Mesendoderm (in vitro differentiated cells): ENCODE results near the gene SLC4A8.

Experiments used
- DNase-seq: peaks from one replicate; pipeline ENCODE4 v3.0.0; 2013
- H2AK5ac ChIP-seq: 2 replicates; pipeline ENCODE4 v1.6.1; 2013; ENCODE audit warnings: low read length, inconsistent platforms
- H2BK120ac ChIP-seq: 2 replicates; pipeline ENCODE4 v1.6.1; 2013; ENCODE audit warnings: low read depth, mild to moderate bottlenecking, low read length, moderate library complexity, mixed read lengths
- H2BK15ac ChIP-seq: replicated peaks from 2 replicates; pipeline ENCODE4 v1.6.1; 2013; ENCODE audit warnings: low read depth, mild to moderate bottlenecking, moderate library complexity
- H2BK5ac ChIP-seq: 2 replicates; pipeline ENCODE4 v1.6.1; 2013; ENCODE audit warnings: low read length, inconsistent platforms
- H3K18ac ChIP-seq: 2 replicates; pipeline ENCODE4 v1.6.1; 2013; ENCODE audit warnings: mild to moderate bottlenecking, low read length, mixed read lengths
- H3K23ac ChIP-seq: one replicate; pipeline ENCODE4 v1.6.1; 2013; ENCODE audit warnings: low read length
- H3K27ac ChIP-seq: 2 replicates; pipeline ENCODE4 v1.5.1; 2013; ENCODE audit warnings: low read depth, mild to moderate bottlenecking, inconsistent platforms, low read length, moderate library complexity
- H3K27me3 ChIP-seq: 2 replicates; pipeline ENCODE4 v1.6.1; 2013; ENCODE audit warnings: low read length, control low read depth, mild to moderate bottlenecking, inconsistent platforms; ENCODE audit not compliant: insufficient read depth, poor library complexity
- H3K36me3 ChIP-seq: 2 replicates; pipeline ENCODE4 v1.6.1; 2013; ENCODE audit warnings: low read length, inconsistent platforms; ENCODE audit not compliant: control insufficient read depth, insufficient read depth
- H3K4ac ChIP-seq: one replicate; pipeline ENCODE4 v1.6.1; 2013; ENCODE audit warnings: low read depth, mild to moderate bottlenecking, low read length, moderate library complexity
- H3K4me1 ChIP-seq: 2 replicates; pipeline ENCODE4 v1.6.1; 2013; ENCODE audit warnings: low read depth, low read length, inconsistent platforms; ENCODE audit not compliant: control insufficient read depth
- H3K4me2 ChIP-seq: 2 replicates; pipeline ENCODE4 v1.6.1; 2013; ENCODE audit warnings: low read length
- H3K4me3 ChIP-seq: 2 replicates; pipeline ENCODE4 v1.5.1; 2013; ENCODE audit warnings: mild to moderate bottlenecking, low read length
- H3K56ac ChIP-seq: one replicate; pipeline ENCODE4 v1.6.1; 2013; ENCODE audit warnings: low read length
- H3K79me1 ChIP-seq: 2 replicates; pipeline ENCODE4 v1.6.1; 2013; ENCODE audit warnings: low read length, inconsistent platforms
- H3K79me2 ChIP-seq: 2 replicates; pipeline ENCODE4 v1.6.1; 2013; ENCODE audit warnings: mild to moderate bottlenecking, low read length; ENCODE audit not compliant: control insufficient read depth, insufficient read depth
- H3K9ac ChIP-seq: 2 replicates; pipeline ENCODE4 v1.6.1; 2013; ENCODE audit warnings: low read length, inconsistent platforms
- H4K5ac ChIP-seq: one replicate; pipeline ENCODE4 v1.6.1; 2013; ENCODE audit warnings: low read length
- H4K8ac ChIP-seq: one replicate; pipeline ENCODE4 v1.6.1; 2013; ENCODE audit warnings: low read depth, mild to moderate bottlenecking, control low read depth, low read length, moderate library complexity
- WGBS: extraction: QIAGEN DNeasy Blood & Tissue Kit; methylation state at CpG from one replicate; pipeline ENCODE4 v1.1.7; 2013; ENCODE audit warnings: low lambda C conversion rate, missing lambda C conversion rate; ENCODE audit not compliant: insufficient coverage; ENCODE audit errors: extremely low coverage; 5-methylcytosine and 5-hydroxymethylcytosine counted together

The SLC4A8 gene

GRCh38 chr12:51392556-51393237 lies 31.9 kb upstream of the SLC4A8 start:
- H3K36me3 ChIP-seq: no peaks in the 10 kb centered on the region

DNA sequence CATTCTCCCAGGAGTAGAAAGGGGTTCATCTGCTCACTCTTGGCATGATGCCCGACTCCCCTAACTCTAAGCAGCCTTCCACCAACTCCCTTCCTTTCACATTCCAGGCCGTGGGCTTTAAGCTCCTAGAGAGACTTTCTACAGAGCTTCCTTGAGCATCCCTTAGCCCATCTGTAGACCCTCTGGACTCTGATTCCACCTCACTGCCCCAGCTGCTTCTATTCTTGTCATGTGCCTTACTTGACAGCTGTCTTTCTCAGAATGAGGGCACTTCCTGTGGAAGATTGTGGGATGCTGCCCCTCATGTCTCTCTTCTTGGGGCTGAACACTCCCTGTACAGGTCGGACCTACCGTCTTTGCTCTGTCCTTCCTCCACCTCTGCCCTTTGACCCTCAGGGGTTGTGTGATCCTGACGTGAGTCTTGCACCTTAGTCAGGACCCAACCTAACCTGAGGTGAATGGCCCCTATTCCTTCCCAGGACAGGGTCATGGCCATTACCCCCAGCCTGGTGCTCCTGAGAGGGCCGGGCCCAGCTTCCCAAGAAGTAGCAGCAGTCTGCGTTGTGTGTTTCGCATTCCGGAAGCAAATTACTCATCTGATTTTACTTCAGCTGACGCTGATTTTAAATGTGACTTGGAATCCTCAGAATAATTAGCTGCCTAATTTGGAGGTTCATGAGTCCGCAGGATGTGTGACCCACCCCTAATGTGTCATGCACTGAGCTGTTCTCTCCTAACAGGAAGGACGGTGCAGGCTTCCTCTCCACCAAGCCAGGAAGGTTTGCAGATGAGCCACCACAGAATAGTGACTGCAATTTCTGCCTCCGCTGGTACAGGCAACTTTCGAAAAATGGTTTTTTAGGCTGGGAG lies 30.7 kb upstream of the SLC4A8 start:
- no peak overlapping the region for H4K5ac ChIP-seq
- H3K4ac ChIP-seq: no peak overlapping the region
- no peak overlapping the region for H2AK5ac ChIP-seq
- no peaks in the 10 kb centered on the region for H3K79me1 ChIP-seq
- H3K23ac ChIP-seq: peak overlapping the region; percentile 19
- H3K4me1 ChIP-seq: peaks cover 10% of the 10 kb centered on the region
- WGBS: no CpG with 5 or more reads among the region's 14 CpGs
- H3K27me3 ChIP-seq: no peaks in the 10 kb centered on the region
- no peak overlapping the region for H2BK120ac ChIP-seq
- no peak overlapping the region for H3K27ac ChIP-seq
- DNase-seq: no peak
- no peak overlapping the region for H4K8ac ChIP-seq
- no peak overlapping the region for H2BK5ac ChIP-seq
- H3K18ac ChIP-seq: no peak overlapping the region
- H2BK15ac ChIP-seq: no peak overlapping the region
- H3K36me3 ChIP-seq: no peaks in the 10 kb centered on the region
- H3K4me2 ChIP-seq: no peak overlapping the region
- no peaks in the 10 kb centered on the region for H3K79me2 ChIP-seq
- H3K9ac ChIP-seq: no peak overlapping the region
- no peak overlapping the region for H3K56ac ChIP-seq
- no peak overlapping the region for H3K4me3 ChIP-seq

More at GRCh38 chr12:51392556-51393237, 31.9 kb upstream of the SLC4A8 start:
- Histone ChIP-seq H3K4me2 (peak overlapping the region; percentile 26), H3K27ac (no peak overlapping the region), H3K4me3 (no peak overlapping the region), H3K79me1 (no peaks in the 10 kb centered on the region), H2BK120ac (no peak overlapping the region), H3K4ac (no peak overlapping the region), H3K23ac (no peak overlapping the region), H3K79me2 (no peaks in the 10 kb centered on the region), H4K5ac (no peak overlapping the region), H3K56ac (peak overlapping the region; percentile 64), H3K9ac (peak overlapping the region; percentile 30), H3K4me1 (peaks cover 21% of the 10 kb centered on the region), H3K27me3 (no peaks in the 10 kb centered on the region), H2BK5ac (no peak overlapping the region), H2AK5ac (no peak overlapping the region), H4K8ac (no peak overlapping the region), H2BK15ac (no peak overlapping the region), H3K18ac (no peak overlapping the region)
- WGBS: no CpG with 5 or more reads among the region's 22 CpGs
- DNase-seq: peak; percentile 81

GRCh38 chr12:51395283-51396230 lies 29.1 kb upstream of the SLC4A8 start:
- Histone ChIP-seq H3K27me3 (no peaks in the 10 kb centered on the region), H3K56ac (peak overlapping the region; percentile 42), H3K4ac (no peak overlapping the region), H3K27ac (no peak overlapping the region), H2BK120ac (no peak overlapping the region), H3K79me1 (no peaks in the 10 kb centered on the region), H2BK15ac (no peak overlapping the region), H2AK5ac (no peak overlapping the region), H3K18ac (peak overlapping the region; percentile 78), H3K4me1 (peaks cover 10% of the 10 kb centered on the region), H3K79me2 (no peaks in the 10 kb centered on the region), H3K9ac (no peak overlapping the region), H4K8ac (no peak overlapping the region), H3K4me3 (no peak overlapping the region), H4K5ac (no peak overlapping the region), H3K23ac (no peak overlapping the region), H2BK5ac (peak overlapping the region; percentile 8), H3K4me2 (no peak overlapping the region), H3K36me3 (no peaks in the 10 kb centered on the region)
- WGBS: no CpG with 5 or more reads among the region's 8 CpGs
- peak; percentile 93 for DNase-seq

- Histone ChIP-seq H3K27me3 (no peaks in the 10 kb centered on the region), H2BK15ac (no peak overlapping the region), H3K27ac (no peak overlapping the region), H3K9ac (no peak overlapping the region), H3K36me3 (no peaks in the 10 kb centered on the region), H3K79me1 (no peaks in the 10 kb centered on the region), H3K23ac (no peak overlapping the region), H4K8ac (no peak overlapping the region), H3K56ac (no peak overlapping the region), H3K4me2 (no peak overlapping the region), H2AK5ac (no peak overlapping the region), H3K18ac (no peak overlapping the region), H2BK120ac (no peak overlapping the region), H3K4me1 (peaks cover 7% of the 10 kb centered on the region), H4K5ac (no peak overlapping the region), H2BK5ac (no peak overlapping the region), H3K4me3 (no peak overlapping the region), H3K79me2 (no peaks in the 10 kb centered on the region), H3K4ac (no peak overlapping the region)
- no peak for DNase-seq
- WGBS: no CpG with 5 or more reads among the region's 4 CpGs
Observed at GRCh38 chr12:51397670-51398069, 27.0 kb upstream of the SLC4A8 start.

GRCh38 chr12:51399891-51400290 lies 24.7 kb upstream of the SLC4A8 start:
- Histone ChIP-seq H3K4me1 (peaks cover 7% of the 10 kb centered on the region), H3K4me2 (no peak overlapping the region), H3K79me2 (no peaks in the 10 kb centered on the region), H2BK15ac (no peak overlapping the region), H2BK120ac (no peak overlapping the region), H3K4me3 (no peak overlapping the region), H3K56ac (no peak overlapping the region), H4K8ac (no peak overlapping the region), H2AK5ac (no peak overlapping the region), H3K27me3 (no peaks in the 10 kb centered on the region), H3K79me1 (no peaks in the 10 kb centered on the region), H3K27ac (no peak overlapping the region), H2BK5ac (no peak overlapping the region), H3K23ac (no peak overlapping the region), H3K36me3 (no peaks in the 10 kb centered on the region), H3K9ac (no peak overlapping the region), H3K18ac (no peak overlapping the region), H3K4ac (no peak overlapping the region), H4K5ac (no peak overlapping the region)
- DNase-seq: no peak
- no CpG with 5 or more reads among the region's 4 CpGs for WGBS
